ENCODE results near the gene PRIMA1.

The PRIMA1 gene

DNA sequence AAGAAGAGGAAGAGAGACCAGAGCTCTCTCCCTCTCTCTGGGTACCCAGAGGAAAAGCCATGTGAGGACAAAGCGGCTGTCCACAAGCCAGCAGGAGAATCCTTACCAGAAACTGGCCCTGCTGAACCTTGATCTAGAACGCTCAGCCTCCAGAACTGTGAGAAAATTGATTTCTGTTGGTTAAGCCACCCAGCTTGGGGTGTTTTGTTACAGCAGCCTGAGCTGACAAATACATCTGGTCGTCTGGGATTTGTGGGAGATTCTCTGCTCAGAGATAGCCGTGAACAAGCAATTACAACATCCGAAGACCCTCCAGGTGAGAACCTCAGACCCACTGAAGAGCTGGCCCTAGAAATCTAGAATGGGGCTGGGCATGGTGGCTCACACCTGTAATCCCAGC, 6.5 kb upstream of the PRIMA1 start:
- no peak overlapping the region for H2BK120ac ChIP-seq (ENCODE audit: low read depth, low read length)
- H2BK5ac ChIP-seq (ENCODE audit: low read depth, low read length, poor library complexity, severe bottlenecking) = no peak overlapping the region
- H2BK15ac ChIP-seq (ENCODE audit: low read depth, poor library complexity, severe bottlenecking) = no peak overlapping the region
- H3K4me2 ChIP-seq (ENCODE audit: low read length, poor library complexity, severe bottlenecking) = no peak overlapping the region
- no peak overlapping the region for H3K23ac ChIP-seq (ENCODE audit: low read length in 2 of 2)
- no peak overlapping the region for H2AFZ ChIP-seq (ENCODE audit: low read depth, low read length)
- H3K27ac ChIP-seq (ENCODE audit: low read length, poor library complexity, severe bottlenecking) = no peak overlapping the region
- no peaks in the 10 kb centered on the region for H3K4me1 ChIP-seq (ENCODE audit: control insufficient read depth, insufficient read depth, low read depth, low read length)
- no peaks in the 10 kb centered on the region for H3K36me3 ChIP-seq (ENCODE audit: control insufficient read depth in 1 of 2, insufficient read depth in 2 of 2, low read depth in 1 of 2, low read length in 2 of 2)
- H3K27me3 ChIP-seq (ENCODE audit: control insufficient read depth in 1 of 2, insufficient read depth in 1 of 2, low read length in 2 of 2) = peaks cover 24 to 31% of the 10 kb centered on the region in 2 experiments
- 81% methylated on average over 5 of the region's 5 CpGs for WGBS
- H4K91ac ChIP-seq (ENCODE audit: low read length) = no peak overlapping the region
- no peak overlapping the region for H2AK5ac ChIP-seq (ENCODE audit: low read length, severe bottlenecking)
- no peak overlapping the region for H2BK12ac ChIP-seq (ENCODE audit: low read length in 2 of 2)
- no peak for DNase-seq
- no peak overlapping the region for H3K14ac ChIP-seq (ENCODE audit: low read length in 2 of 2)
- H3K9ac ChIP-seq (ENCODE audit: low read length) = no peak overlapping the region
- no peaks in the 10 kb centered on the region for H3K9me3 ChIP-seq (ENCODE audit: control insufficient read depth, low read length)
- H4K8ac ChIP-seq (ENCODE audit: low read length) = no peak overlapping the region
- no peak overlapping the region for H3K18ac ChIP-seq (ENCODE audit: low read depth in 1 of 2, low read length in 2 of 2)
- H3K4me3 ChIP-seq (ENCODE audit: insufficient read depth in 1 of 2, low read depth in 1 of 2, low read length in 2 of 2) = no peak overlapping the region
- no peaks in the 10 kb centered on the region for H3K79me1 ChIP-seq (replicated peaks; ENCODE audit: low read length, poor library complexity, severe bottlenecking)
- no peak overlapping the region for H3K4ac ChIP-seq (ENCODE audit: low read depth in 1 of 2, low read length in 2 of 2)

DNA sequence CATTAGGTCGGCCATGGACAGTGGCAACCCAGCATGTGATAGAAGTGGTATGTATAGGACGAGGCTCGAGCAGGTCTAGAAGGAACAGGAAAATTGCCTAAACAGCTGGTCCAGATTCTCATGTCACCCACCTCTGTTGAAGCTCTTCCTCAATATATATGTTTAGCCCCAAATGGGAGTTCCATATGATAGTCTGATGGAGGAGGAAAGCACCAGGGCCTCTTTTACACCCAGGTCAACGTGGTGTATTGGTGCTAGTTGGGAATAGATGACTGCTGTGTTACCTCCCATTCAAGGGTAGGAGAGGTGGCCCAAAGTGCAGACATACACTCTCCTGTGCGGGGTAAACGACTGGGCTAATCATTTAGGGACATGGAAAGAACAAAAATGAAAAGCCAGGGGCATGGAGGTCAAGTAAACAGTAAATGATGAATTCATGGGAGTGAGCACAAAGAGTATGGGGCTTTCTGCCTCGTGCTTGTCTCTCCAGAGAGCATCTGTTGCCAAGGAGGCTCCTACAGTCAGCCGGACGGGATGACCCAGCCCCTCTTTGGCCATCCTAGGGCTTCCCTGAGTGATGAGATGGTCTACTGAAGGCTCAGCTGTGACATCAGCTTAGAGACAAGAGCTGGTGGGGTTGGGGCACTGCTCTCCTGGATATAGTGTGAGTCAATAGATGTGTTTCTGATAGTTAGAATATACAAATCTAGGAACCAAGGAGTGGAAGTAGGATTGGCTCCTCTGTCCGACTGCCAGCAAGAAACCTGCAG, 5.5 kb upstream of the PRIMA1 start:
- H3K14ac ChIP-seq (ENCODE audit: low read length in 2 of 2) = no peak overlapping the region
- WGBS = 62% methylated on average over 10 of the region's 10 CpGs
- H3K4me2 ChIP-seq (ENCODE audit: low read length, poor library complexity, severe bottlenecking) = no peak overlapping the region
- H3K79me1 ChIP-seq (replicated peaks; ENCODE audit: low read length, poor library complexity, severe bottlenecking) = no peaks in the 10 kb centered on the region
- H4K91ac ChIP-seq (ENCODE audit: low read length) = no peak overlapping the region
- no peak overlapping the region for H3K23ac ChIP-seq (ENCODE audit: low read length in 2 of 2)
- peaks cover under 1% of the 10 kb centered on the region for H3K4me1 ChIP-seq (ENCODE audit: control insufficient read depth, insufficient read depth, low read depth, low read length)
- H3K9me3 ChIP-seq (ENCODE audit: control insufficient read depth, low read length) = no peaks in the 10 kb centered on the region
- no peak overlapping the region for H3K4me3 ChIP-seq (ENCODE audit: insufficient read depth in 1 of 2, low read depth in 1 of 2, low read length in 2 of 2)
- no peak overlapping the region for H3K4ac ChIP-seq (ENCODE audit: low read depth in 1 of 2, low read length in 2 of 2)
- no peak overlapping the region for H2AK5ac ChIP-seq (ENCODE audit: low read length, severe bottlenecking)
- no peak overlapping the region for H4K8ac ChIP-seq (ENCODE audit: low read length)
- H3K9ac ChIP-seq (ENCODE audit: low read length) = no peak overlapping the region
- no peak overlapping the region for H2BK120ac ChIP-seq (ENCODE audit: low read depth, low read length)
- no peak overlapping the region for H3K27ac ChIP-seq (ENCODE audit: low read length, poor library complexity, severe bottlenecking)
- no peak overlapping the region for H2AFZ ChIP-seq (ENCODE audit: low read depth, low read length)
- no peak overlapping the region for H2BK5ac ChIP-seq (ENCODE audit: low read depth, low read length, poor library complexity, severe bottlenecking)
- no peaks in the 10 kb centered on the region for H3K36me3 ChIP-seq (ENCODE audit: control insufficient read depth in 1 of 2, insufficient read depth in 2 of 2, low read depth in 1 of 2, low read length in 2 of 2)
- DNase-seq = no peak
- H2BK15ac ChIP-seq (ENCODE audit: low read depth, poor library complexity, severe bottlenecking) = no peak overlapping the region
- H2BK12ac ChIP-seq (ENCODE audit: low read length in 2 of 2) = no peak overlapping the region
- no peak overlapping the region for H3K18ac ChIP-seq (ENCODE audit: low read depth in 1 of 2, low read length in 2 of 2)
- peaks cover 33 to 39% of the 10 kb centered on the region in 2 experiments for H3K27me3 ChIP-seq (ENCODE audit: control insufficient read depth in 1 of 2, insufficient read depth in 1 of 2, low read length in 2 of 2)

DNA sequence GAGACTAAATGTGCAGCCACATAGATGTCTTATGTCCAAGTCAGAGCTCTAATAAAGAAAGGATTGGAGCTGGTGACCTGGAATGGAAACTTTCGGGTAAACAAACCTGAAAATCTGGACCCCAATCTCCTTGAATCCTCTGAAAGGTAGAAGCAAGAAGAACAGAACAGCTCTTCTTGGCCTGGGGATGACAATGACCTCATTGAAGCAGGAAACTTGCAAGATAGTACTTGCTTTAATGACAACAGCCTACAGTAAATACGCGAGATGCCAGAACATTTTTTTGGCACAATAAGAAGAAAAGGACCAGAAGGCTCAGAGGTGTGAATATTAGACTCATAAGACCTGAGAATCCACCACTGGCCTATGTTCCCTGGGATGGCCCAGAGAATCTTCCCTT, 4.1 kb upstream of the PRIMA1 start:
- no peak overlapping the region for H2BK12ac ChIP-seq (ENCODE audit: low read length in 2 of 2)
- H2AFZ ChIP-seq (ENCODE audit: low read depth, low read length) = no peak overlapping the region
- H2BK120ac ChIP-seq (ENCODE audit: low read depth, low read length) = no peak overlapping the region
- H3K4me1 ChIP-seq (ENCODE audit: control insufficient read depth, insufficient read depth, low read depth, low read length) = peaks cover 9% of the 10 kb centered on the region
- H2BK15ac ChIP-seq (ENCODE audit: low read depth, poor library complexity, severe bottlenecking) = no peak overlapping the region
- H3K4ac ChIP-seq (ENCODE audit: low read depth in 1 of 2, low read length in 2 of 2) = no peak overlapping the region
- no peak overlapping the region for H4K91ac ChIP-seq (ENCODE audit: low read length)
- H3K27me3 ChIP-seq (ENCODE audit: control insufficient read depth in 1 of 2, insufficient read depth in 1 of 2, low read length in 2 of 2) = peaks cover 42 to 47% of the 10 kb centered on the region in 2 experiments
- WGBS = 82% methylated on average over 3 of the region's 3 CpGs
- no peak overlapping the region for H3K14ac ChIP-seq (ENCODE audit: low read length in 2 of 2)
- no peaks in the 10 kb centered on the region for H3K36me3 ChIP-seq (ENCODE audit: control insufficient read depth in 1 of 2, insufficient read depth in 2 of 2, low read depth in 1 of 2, low read length in 2 of 2)
- no peak overlapping the region for H3K4me2 ChIP-seq (ENCODE audit: low read length, poor library complexity, severe bottlenecking)
- no peaks in the 10 kb centered on the region for H3K79me1 ChIP-seq (replicated peaks; ENCODE audit: low read length, poor library complexity, severe bottlenecking)
- H3K18ac ChIP-seq (ENCODE audit: low read depth in 1 of 2, low read length in 2 of 2) = no peak overlapping the region
- no peak overlapping the region for H2BK5ac ChIP-seq (ENCODE audit: low read depth, low read length, poor library complexity, severe bottlenecking)
- no peak overlapping the region for H3K23ac ChIP-seq (ENCODE audit: low read length in 2 of 2)
- no peak overlapping the region for H3K27ac ChIP-seq (ENCODE audit: low read length, poor library complexity, severe bottlenecking)
- no peak overlapping the region for H3K4me3 ChIP-seq (ENCODE audit: insufficient read depth in 1 of 2, low read depth in 1 of 2, low read length in 2 of 2)
- no peak overlapping the region for H2AK5ac ChIP-seq (ENCODE audit: low read length, severe bottlenecking)
- no peak overlapping the region for H3K9ac ChIP-seq (ENCODE audit: low read length)
- no peak overlapping the region for H4K8ac ChIP-seq (ENCODE audit: low read length)
- H3K9me3 ChIP-seq (ENCODE audit: control insufficient read depth, low read length) = no peaks in the 10 kb centered on the region
- no peak for DNase-seq

DNA sequence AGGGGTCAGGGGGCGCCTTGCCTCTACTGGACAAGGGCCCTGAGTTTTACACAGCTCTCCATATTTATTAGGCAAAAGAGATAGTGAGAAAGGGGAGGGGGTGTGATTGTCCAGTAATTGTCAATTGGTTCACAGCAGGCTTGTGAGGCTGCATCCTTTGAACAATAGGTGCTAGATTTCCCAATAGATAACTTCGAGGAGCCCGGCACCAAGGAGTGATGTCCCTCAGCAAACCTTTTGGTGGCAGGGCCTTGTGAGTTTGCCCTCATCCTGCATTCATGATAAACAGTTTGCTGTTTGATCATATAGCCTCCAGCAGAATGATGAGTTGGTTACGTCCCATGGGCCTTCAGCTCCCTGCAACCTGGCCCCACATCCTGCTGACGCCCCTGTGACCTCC, 2.7 kb upstream of the PRIMA1 start:
- Histone ChIP-seq H3K14ac (ENCODE audit: low read length in 2 of 2) (no peak overlapping the region), H3K18ac (ENCODE audit: low read depth in 1 of 2, low read length in 2 of 2) (no peak overlapping the region), H3K27ac (ENCODE audit: low read length, poor library complexity, severe bottlenecking) (no peak overlapping the region), H2AFZ (ENCODE audit: low read depth, low read length) (no peak overlapping the region), H3K9me3 (ENCODE audit: control insufficient read depth, low read length) (no peaks in the 10 kb centered on the region), H2AK5ac (ENCODE audit: low read length, severe bottlenecking) (no peak overlapping the region), H3K4ac (ENCODE audit: low read depth in 1 of 2, low read length in 2 of 2) (no peak overlapping the region), H3K4me3 (ENCODE audit: insufficient read depth in 1 of 2, low read depth in 1 of 2, low read length in 2 of 2) (no peak overlapping the region), H3K23ac (ENCODE audit: low read length in 2 of 2) (no peak overlapping the region), H2BK15ac (ENCODE audit: low read depth, poor library complexity, severe bottlenecking) (no peak overlapping the region), H2BK5ac (ENCODE audit: low read depth, low read length, poor library complexity, severe bottlenecking) (no peak overlapping the region), H3K27me3 (ENCODE audit: control insufficient read depth in 1 of 2, insufficient read depth in 1 of 2, low read length in 2 of 2) (peaks cover 54 to 56% of the 10 kb centered on the region in 2 experiments), H3K36me3 (ENCODE audit: control insufficient read depth in 1 of 2, insufficient read depth in 2 of 2, low read depth in 1 of 2, low read length in 2 of 2) (no peaks in the 10 kb centered on the region), H4K91ac (ENCODE audit: low read length) (no peak overlapping the region), H3K4me2 (ENCODE audit: low read length, poor library complexity, severe bottlenecking) (no peak overlapping the region), H4K8ac (ENCODE audit: low read length) (no peak overlapping the region), H3K79me1 (replicated peaks; ENCODE audit: low read length, poor library complexity, severe bottlenecking) (no peaks in the 10 kb centered on the region), H3K9ac (ENCODE audit: low read length) (no peak overlapping the region), H3K4me1 (ENCODE audit: control insufficient read depth, insufficient read depth, low read depth, low read length) (peaks cover 10% of the 10 kb centered on the region), H2BK120ac (ENCODE audit: low read depth, low read length) (no peak overlapping the region), H2BK12ac (ENCODE audit: low read length in 2 of 2) (no peak overlapping the region)
- 39% methylated on average over 5 of the region's 5 CpGs for WGBS
- no peak for DNase-seq

All from mesenchymal stem cell (in vitro differentiated cells and primary cell).